ENCODE results near the gene SPTLC2.
"Not testable (repeated sequence)": the region's sequence is repeated elsewhere in the genome, so short reads cannot be mapped to it uniquely, and the experiment has no call there.

Gene SPTLC2

DNA sequence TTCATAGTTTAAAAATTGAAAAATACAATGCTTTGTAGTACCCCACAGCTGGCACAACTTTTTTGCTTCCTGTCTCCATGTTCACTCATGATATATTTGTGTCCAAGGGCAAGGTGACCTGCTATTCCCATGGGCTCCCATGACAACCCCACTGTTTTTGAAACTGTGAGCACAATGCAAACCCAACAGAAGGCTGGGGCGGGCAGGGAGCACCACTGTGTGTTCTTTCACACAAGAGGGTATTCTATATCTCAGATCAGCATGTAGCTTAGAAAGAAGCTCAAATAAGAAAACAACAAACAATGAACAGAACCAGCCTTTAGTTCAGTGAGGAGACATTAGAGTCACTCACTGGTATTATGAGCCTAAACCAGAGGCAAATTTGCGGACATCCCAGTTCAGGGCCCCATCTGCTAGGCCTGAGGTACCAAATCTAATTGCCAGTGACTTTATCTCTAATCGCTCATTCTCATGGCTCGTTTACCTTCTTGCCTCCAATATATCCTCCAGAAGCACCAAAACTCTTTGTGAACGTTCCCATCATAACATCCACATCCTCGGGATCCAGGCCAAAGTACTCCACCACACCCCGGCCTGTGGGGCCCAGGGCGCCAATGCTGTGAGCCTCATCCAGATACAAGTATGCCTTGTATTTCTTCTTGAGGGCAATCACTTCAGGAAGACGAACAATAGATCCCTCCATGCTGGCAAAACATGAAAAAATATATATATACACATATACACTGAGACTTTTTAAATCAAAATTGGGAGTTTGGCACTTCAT lies 61.4 kb downstream of the SPTLC2 start:
- DNase-seq (ENCODE audit: low read depth in 1 of 2, low spot score in 1 of 2) = no peak

- DNase-seq (ENCODE audit: low read depth in 1 of 2, low spot score in 1 of 2) = no peak
These were observed 62.2 kb downstream of the SPTLC2 start for GRCh38 chr14:77554207-77554606.

DNA sequence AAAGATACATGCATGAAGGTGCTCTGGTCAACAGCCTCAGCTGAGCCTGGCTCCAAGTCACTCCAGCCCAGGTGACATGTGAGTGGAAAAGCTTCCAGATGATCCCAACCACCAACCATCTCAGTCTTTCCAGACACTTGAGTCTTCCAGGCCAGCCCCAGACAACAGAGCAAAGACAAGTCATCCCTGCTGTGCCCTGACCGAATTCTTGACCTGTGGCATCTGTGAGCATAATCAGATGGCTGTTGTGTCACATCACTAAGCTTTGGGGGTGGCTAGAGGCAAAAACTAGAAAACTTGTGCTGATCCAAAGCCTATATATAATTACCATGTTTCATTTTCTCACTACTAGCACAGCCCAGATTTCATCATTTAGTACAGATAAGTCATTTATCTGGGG lies 67.0 kb downstream of the SPTLC2 start:
- no peak for DNase-seq (ENCODE audit: low read depth in 1 of 2, low spot score in 1 of 2)

GRCh38 chr14:77547512-77548180 lies 68.8 kb downstream of the SPTLC2 start:
- no peak for DNase-seq (ENCODE audit: low read depth in 1 of 2, low spot score in 1 of 2)

GRCh38 chr14:77545171-77545570 lies 71.3 kb downstream of the SPTLC2 start:
- not testable (repeated sequence) for DNase-seq (ENCODE audit: low read depth in 1 of 2, low spot score in 1 of 2)

GRCh38 chr14:77544571-77544970 lies 71.9 kb downstream of the SPTLC2 start:
- DNase-seq (ENCODE audit: low read depth in 1 of 2, low spot score in 1 of 2) = no peak

GRCh38 chr14:77543637-77544334 lies 72.7 kb downstream of the SPTLC2 start:
- no peak for DNase-seq (ENCODE audit: low read depth in 1 of 2, low spot score in 1 of 2)

GRCh38 chr14:77543240-77543551 lies 73.2 kb downstream of the SPTLC2 start:
- DNase-seq (ENCODE audit: low read depth in 1 of 2, low spot score in 1 of 2) = no peak

- no peak for DNase-seq (ENCODE audit: low read depth in 1 of 2, low spot score in 1 of 2)
These were observed 73.8 kb downstream of the SPTLC2 start for GRCh38 chr14:77542421-77543239.

- DNase-seq (ENCODE audit: low read depth in 1 of 2, low spot score in 1 of 2) = no peak
These were observed 74.5 kb downstream of the SPTLC2 start for GRCh38 chr14:77541905-77542304.

DNA sequence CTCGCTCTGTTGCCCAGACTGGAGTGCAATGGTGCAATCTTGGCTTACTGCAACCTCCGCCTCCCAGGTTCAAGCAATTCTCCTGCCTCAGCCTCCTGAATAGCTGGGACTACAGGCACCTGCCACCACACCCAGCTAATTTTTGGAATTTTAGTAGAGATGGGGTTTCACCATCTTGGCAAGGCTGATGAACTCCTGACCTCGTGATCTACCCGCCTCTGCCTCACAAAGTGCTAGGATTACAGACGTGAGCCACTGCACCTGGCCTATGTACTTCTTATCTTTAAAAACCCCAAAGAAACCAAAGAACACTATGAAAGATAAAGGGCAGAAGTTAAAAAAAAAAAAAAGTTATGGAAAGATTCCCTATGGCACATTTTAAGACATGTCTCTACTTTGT lies 79.5 kb downstream of the SPTLC2 start:
- not testable (repeated sequence) for DNase-seq (ENCODE audit: low read depth in 1 of 2, low spot score in 1 of 2)

DNA sequence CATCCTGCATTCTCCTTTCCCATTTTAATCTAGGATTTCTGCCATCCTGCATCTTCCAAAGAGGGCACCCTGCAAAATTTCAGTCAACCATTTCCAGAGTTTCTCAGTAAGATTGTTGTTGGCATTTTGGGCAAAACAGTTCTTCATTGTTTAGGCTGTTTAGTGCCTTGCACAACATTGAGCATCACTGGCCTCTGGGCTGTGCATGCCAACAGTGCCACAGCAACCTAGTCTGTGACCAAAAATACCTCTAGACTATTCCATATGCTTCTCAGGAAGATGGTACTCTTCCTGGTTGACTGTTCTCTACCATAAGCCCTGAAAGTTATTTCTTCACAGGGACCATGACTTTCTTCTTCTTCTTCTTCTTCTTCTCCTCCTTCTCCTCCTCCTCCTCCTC lies 85.4 kb downstream of the SPTLC2 start:
- DNase-seq (ENCODE audit: low read depth in 1 of 2, low spot score in 1 of 2) = no peak

- DNase-seq (ENCODE audit: low read depth in 1 of 2, low spot score in 1 of 2) = no peak
These were observed 86.5 kb downstream of the SPTLC2 start for GRCh38 chr14:77529963-77530362.

DNA sequence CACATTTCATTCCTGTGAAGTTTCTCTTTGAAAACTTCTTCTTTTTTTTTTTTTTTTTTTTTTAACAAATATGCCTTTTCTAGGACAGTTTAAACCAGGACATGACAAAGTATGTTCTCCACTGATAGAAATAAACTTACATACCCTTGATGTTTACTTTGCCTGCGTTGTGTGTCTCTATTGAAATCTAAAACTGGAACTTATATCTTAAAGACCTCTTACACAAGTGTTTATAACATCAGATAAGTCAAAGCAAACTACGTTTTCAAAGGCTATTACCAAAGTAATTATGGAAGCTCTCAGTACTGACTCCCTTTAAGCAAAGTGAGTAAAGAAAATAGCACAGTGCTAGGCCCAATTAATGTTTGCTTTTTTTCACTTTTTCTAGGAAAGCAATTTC lies 87.2 kb downstream of the SPTLC2 start:
- DNase-seq (ENCODE audit: low read depth in 1 of 2, low spot score in 1 of 2) = no peak

DNA sequence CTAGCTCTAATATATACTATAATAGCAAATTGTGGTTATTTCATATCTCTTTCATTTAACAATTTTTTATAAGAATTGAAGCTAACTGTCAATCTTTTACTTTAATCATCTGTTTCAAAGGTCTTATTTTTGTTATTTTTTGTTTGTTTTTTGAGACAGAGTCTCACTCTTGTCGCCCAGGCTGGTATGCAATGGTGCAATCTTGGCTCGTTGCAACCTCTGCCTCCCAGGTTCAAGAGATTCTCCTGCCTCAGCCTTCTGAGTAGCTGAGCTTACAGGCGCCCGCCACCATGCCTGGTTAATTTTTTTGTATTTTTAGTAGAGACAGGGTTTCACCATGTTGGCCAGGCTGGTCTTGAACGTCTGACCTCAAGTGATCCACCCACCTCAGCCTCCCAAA lies 87.7 kb downstream of the SPTLC2 start:
- not testable (repeated sequence) for DNase-seq (ENCODE audit: low read depth in 1 of 2, low spot score in 1 of 2)

- no peak for DNase-seq (ENCODE audit: low read depth in 1 of 2, low spot score in 1 of 2)
These were observed 90.2 kb downstream of the SPTLC2 start for GRCh38 chr14:77526266-77526665.

- no peak for DNase-seq (ENCODE audit: low read depth in 1 of 2, low spot score in 1 of 2)
These were observed 91.9 kb downstream of the SPTLC2 start for GRCh38 chr14:77524536-77524935.

DNA sequence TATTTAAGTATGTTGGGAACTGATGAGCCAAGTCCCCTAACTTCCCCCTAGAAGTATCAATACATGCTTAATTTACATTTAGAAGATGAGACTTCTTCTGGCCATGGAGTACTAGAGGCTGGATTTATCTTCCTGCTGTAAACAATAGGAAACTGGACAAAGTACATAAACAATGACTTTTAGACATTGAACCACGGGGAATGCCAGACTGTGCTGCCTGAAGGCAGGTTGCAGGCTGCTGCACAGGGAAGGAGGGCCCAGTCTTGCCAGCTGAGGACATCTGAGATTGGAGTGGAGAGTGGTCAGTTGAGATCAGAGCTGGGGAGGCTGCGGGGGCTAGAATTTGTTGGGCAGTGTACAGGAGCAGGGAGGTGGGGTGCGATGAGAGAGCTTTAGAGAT lies 93.3 kb downstream of the SPTLC2 start:
- no peak for DNase-seq (ENCODE audit: low read depth in 1 of 2, low spot score in 1 of 2)

DNA sequence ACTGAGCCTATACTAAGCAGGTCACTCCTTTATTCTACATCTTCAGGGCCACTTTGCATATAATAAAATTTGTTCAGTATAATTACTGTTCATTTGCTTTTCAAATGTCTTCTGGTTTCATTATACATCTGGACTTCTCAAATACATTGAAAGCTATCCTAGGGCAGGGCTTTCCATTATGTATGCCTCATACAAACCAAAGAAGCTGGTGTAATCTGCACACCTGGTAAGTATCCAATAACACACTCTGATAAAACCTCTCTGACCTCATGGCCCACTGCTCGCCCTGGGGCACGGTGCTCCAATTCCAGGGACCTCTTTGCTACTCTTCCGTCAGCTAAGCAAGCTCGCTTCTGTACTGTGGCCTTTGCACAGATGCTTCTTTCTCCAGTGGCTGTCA lies 95.9 kb downstream of the SPTLC2 start:
- no peak for DNase-seq (ENCODE audit: low read depth in 1 of 2, low spot score in 1 of 2)

- DNase-seq (ENCODE audit: low read depth in 1 of 2, low spot score in 1 of 2) = no peak
These were observed 100.3 kb downstream of the SPTLC2 start for GRCh38 chr14:77516126-77516525.

DNA sequence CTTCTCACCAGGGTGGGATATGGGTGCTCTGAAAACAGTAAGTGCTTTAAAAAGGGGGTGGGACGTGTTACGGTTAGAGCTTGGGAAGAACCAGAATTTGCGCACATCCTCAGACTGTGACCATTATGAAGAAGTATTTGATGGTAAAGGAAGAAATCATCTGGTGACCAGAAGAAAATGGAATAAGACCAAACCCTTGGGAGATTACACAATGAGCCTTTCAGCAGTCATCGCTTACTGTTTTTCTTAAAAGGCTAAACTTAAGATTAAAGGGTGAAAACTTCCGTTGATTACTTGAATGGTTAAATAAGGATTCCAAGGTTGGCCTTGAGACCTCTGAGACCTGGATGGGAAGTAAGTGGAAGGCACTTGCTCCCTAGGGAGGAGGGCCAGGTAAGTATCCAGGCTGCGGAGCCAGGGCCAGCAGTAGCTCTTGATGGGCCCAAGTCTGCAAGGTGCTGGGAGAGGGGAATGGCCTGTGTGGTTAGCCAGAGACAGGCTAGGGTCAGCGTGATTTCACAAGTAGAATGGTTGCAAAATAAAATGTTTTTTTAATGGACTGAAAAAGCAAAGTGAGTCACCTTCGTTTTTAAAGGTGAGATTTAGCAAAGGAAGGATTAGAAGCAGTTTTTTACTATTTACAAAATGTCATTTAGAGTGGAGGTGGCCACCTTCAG lies 104.8 kb downstream of the SPTLC2 start:
- DNase-seq (ENCODE audit: low read depth in 1 of 2, low spot score in 1 of 2) = no peak

Measured in activated CD4-positive, alpha-beta T cell treated with anti-CD3 and anti-CD28 coated beads, Interleukin-2, amount 50 U/mL, for 24 hours (primary cell).